Measurements from ENCODE around the gene SCAPER. TPM values are rescaled to one million over a fixed set of nuclear protein-coding genes. Genes with fewer than 3 reads are reported as not detected.

Gene SCAPER
- total RNA-seq, 1 experiment from 2014 or later: 14.7 TPM

DNA sequence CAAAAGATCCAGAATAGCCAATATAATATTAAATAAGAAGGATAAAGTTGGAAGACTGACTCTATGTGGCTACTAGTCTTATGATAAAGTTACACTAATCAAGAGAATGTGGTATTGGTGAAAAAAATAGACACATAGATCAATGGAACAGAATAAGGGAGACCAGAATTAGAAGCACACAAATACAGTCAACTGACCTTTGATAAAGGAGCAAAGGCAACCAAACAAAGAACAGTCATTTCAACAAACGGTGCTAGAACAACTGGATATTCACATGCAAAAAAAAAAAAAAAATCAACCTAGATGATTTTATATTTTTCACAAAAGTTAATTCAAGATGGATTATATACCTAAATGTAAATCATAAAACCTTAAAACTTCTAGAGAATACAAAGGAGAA, 422.1 kb downstream of the SCAPER start:
- POLR2A ChIA-PET: no interaction called here
- TF ChIP-seq CEBPB (IDR thresholded peaks at IDR 0.05; ENCODE audit: low read depth): no peak
- TF ChIP-seq SRF (IDR thresholded peaks at IDR 0.05; ENCODE audit: low read depth): no peak
- TF ChIP-seq JUND (IDR thresholded peaks at IDR 0.05): no peak
- TF ChIP-seq ELF1 (IDR thresholded peaks at IDR 0.05; ENCODE audit: borderline replicate concordance, low read depth): no peak
- TF ChIP-seq SP1 (IDR thresholded peaks at IDR 0.05; ENCODE audit: low read depth): no peak
- TF ChIP-seq, protein P1, sequence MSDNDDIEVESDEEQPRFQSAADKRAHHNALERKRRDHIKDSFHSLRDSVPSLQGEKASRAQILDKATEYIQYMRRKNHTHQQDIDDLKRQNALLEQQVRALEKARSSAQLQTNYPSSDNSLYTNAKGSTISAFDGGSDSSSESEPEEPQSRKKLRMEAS (IDR thresholded peaks at IDR 0.05): no peak
- TF ChIP-seq FOSL1 (IDR thresholded peaks at IDR 0.05; ENCODE audit: low read depth): no peak
- TF ChIP-seq RAD21 (IDR thresholded peaks at IDR 0.05; ENCODE audit: low read depth): no peak
- TF ChIP-seq POLR2AphosphoS5 (IDR thresholded peaks at IDR 0.05; ENCODE audit: low read depth, low read length): no peak
- TF ChIP-seq, protein P2, sequence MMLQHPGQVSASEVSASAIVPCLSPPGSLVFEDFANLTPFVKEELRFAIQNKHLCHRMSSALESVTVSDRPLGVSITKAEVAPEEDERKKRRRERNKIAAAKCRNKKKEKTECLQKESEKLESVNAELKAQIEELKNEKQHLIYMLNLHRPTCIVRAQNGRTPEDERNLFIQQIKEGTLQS (IDR thresholded peaks at IDR 0.05): no peak
- TF ChIP-seq EZH2 (IDR thresholded peaks at IDR 0.05): no peak
- TF ChIP-seq TCF7L2 (IDR thresholded peaks at IDR 0.05; ENCODE audit: borderline replicate concordance, extremely low read depth, insufficient read depth, insufficient read length): no peak
- TF ChIP-seq POLR2A (IDR thresholded peaks at IDR 0.05; ENCODE audit: borderline replicate concordance, extremely low read depth, insufficient read depth, insufficient read length): no peak
- TF ChIP-seq, protein P3, sequence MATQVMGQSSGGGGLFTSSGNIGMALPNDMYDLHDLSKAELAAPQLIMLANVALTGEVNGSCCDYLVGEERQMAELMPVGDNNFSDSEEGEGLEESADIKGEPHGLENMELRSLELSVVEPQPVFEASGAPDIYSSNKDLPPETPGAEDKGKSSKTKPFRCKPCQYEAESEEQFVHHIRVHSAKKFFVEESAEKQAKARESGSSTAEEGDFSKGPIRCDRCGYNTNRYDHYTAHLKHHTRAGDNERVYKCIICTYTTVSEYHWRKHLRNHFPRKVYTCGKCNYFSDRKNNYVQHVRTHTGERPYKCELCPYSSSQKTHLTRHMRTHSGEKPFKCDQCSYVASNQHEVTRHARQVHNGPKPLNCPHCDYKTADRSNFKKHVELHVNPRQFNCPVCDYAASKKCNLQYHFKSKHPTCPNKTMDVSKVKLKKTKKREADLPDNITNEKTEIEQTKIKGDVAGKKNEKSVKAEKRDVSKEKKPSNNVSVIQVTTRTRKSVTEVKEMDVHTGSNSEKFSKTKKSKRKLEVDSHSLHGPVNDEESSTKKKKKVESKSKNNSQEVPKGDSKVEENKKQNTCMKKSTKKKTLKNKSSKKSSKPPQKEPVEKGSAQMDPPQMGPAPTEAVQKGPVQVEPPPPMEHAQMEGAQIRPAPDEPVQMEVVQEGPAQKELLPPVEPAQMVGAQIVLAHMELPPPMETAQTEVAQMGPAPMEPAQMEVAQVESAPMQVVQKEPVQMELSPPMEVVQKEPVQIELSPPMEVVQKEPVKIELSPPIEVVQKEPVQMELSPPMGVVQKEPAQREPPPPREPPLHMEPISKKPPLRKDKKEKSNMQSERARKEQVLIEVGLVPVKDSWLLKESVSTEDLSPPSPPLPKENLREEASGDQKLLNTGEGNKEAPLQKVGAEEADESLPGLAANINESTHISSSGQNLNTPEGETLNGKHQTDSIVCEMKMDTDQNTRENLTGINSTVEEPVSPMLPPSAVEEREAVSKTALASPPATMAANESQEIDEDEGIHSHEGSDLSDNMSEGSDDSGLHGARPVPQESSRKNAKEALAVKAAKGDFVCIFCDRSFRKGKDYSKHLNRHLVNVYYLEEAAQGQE (IDR thresholded peaks at IDR 0.05; ENCODE audit: low read depth): no peak
- no peak for TF ChIP-seq EZH2phosphoT487 (IDR thresholded peaks at IDR 0.05; ENCODE audit: borderline replicate concordance)
- TF ChIP-seq CBX3 (IDR thresholded peaks at IDR 0.05; ENCODE audit: low read depth): no peak
- TF ChIP-seq YY1 (IDR thresholded peaks at IDR 0.05; ENCODE audit: extremely low read depth, insufficient replicate concordance, low read depth, low read length): no peak
- TF ChIP-seq ZFX (IDR thresholded peaks at IDR 0.05): no peak
- CTCF ChIA-PET: no interaction called here
- Histone ChIP-seq H3K36me3 (ENCODE audit: control insufficient read depth in 1 of 2, insufficient read depth in 2 of 2, low read length in 2 of 2) (no peaks in the 10 kb centered on the region), H3K79me2 (ENCODE audit: insufficient read depth, low read length) (no peaks in the 10 kb centered on the region), H3K4me3 (replicated peaks in 1 of 2; ENCODE audit: low read depth in 1 of 2, low read length in 2 of 2) (no peak overlapping the region), H3K27ac (ENCODE audit: low read depth, low read length) (no peak overlapping the region), H4K20me1 (ENCODE audit: insufficient read depth) (no peaks in the 10 kb centered on the region), H3K4me1 (ENCODE audit: control insufficient read depth in 1 of 2, insufficient read depth in 2 of 2, low read length in 2 of 2) (no peaks in the 10 kb centered on the region), H3K27me3 (ENCODE audit: insufficient read depth, low read length) (no peaks in the 10 kb centered on the region), H3K4me2 (ENCODE audit: low read length) (no peak overlapping the region), H3K9me3 (ENCODE audit: control insufficient read depth in 1 of 2, insufficient read depth in 1 of 2, low read depth in 1 of 2, low read length in 2 of 2) (no peaks in the 10 kb centered on the region), H3K9ac (ENCODE audit: low read length) (no peak overlapping the region), H2AFZ (ENCODE audit: low read depth, low read length, poor library complexity, severe bottlenecking) (no peak overlapping the region), H3K9me2 (ENCODE audit: insufficient read depth) (no peaks in the 10 kb centered on the region)
- no peak for DNase-seq (ENCODE audit: low read depth, low spot score)
- intact Hi-C loops (cut with micrococcal nuclease): no loop called here
- no TSS peak for BruUV-seq (replicated peaks)
- no peak for ATAC-seq
- RAD21 ChIA-PET (ENCODE audit: low non-redundant PET in 1 of 2, low total read pairs in 2 of 2, uncharacterized antibody in 2 of 2, unreplicated experiment in 2 of 2): no interaction called here

All from HCT116 (cell line).